Suprapubic skin (tissue), 4 donors: ENCODE measurements around the gene PARP14. TPM values are rescaled to one million over a fixed set of nuclear protein-coding genes. Genes with fewer than 3 reads are reported as not detected.
A peak's percentile ranks its signal among the peaks of the same experiment; 100 is the strongest.

ENCODE experiments used
- DNase-seq, 2 donors: peaks; one replicate each; pipeline ENCODE4 v3.0.0-alpha.2; 2019; ENCODE audit warnings: low spot score in 2 of 2
- H3K27ac ChIP-seq: fragments of 200-600 bp; sonication (generic); one replicate; pipeline ENCODE4 v1.5.1; 2019
- H3K27me3 ChIP-seq: fragments of 200-600 bp; sonication (generic); one replicate; pipeline ENCODE4 v1.5.1; 2019
- H3K36me3 ChIP-seq: fragments of 200-600 bp; sonication (generic); one replicate; pipeline ENCODE4 v1.5.1; 2019
- H3K4me1 ChIP-seq: fragments of 200-600 bp; sonication (generic); one replicate; pipeline ENCODE4 v1.5.1; 2019
- H3K4me3 ChIP-seq: fragments of 200-600 bp; sonication (generic); one replicate; pipeline ENCODE4 v1.5.1; 2019; ENCODE audit warnings: mild to moderate bottlenecking
- H3K9me3 ChIP-seq: fragments of 200-600 bp; sonication (generic); one replicate; pipeline ENCODE4 v1.5.1; 2019
- EP300 ChIP-seq: sonication (generic); formaldehyde crosslinking; IDR thresholded peaks from one replicate; pipeline ENCODE4 v1.6.1; 2017; ENCODE audit warnings: antibody characterized with exemption
- POLR2A ChIP-seq, 2 donors: fragments of 450-650 bp; IDR thresholded peaks; one replicate each; pipeline ENCODE4 v1.6.1; 2017; ENCODE audit warnings: antibody characterized with exemption in 2 of 2, mild to moderate bottlenecking in 2 of 2, moderate library complexity in 2 of 2
- POLR2AphosphoS5 ChIP-seq, 3 donors: sonication (generic); formaldehyde crosslinking; IDR thresholded peaks; one replicate each; pipeline ENCODE4 v1.6.1; 2017; ENCODE audit warnings: antibody characterized with exemption in 3 of 3
- WGBS: methylation state at CpG from one replicate; pipeline ENCODE4 v1.1.5; 2018; 5-methylcytosine and 5-hydroxymethylcytosine counted together
- total RNA-seq, 4 donors: library from RNA; depleted of rRNA; stranded (reverse); fragments of >200 nt; gene quantifications; one replicate each; pipeline ENCODE4 v1.1.0, GENCODE V29; 2016
- TF ChIP-seq, protein P1 (sequence below), 2 donors: fragments of 200-600 bp in 1 of 2; fragments of 450-650 bp in 1 of 2; sonication (generic) in 1 of 2; IDR thresholded peaks; one replicate each; pipeline ENCODE4 v1.5.1; 2016 to 2019; ENCODE audit warnings: antibody characterized with exemption in 2 of 2, mild to moderate bottlenecking in 1 of 2, moderate library complexity in 1 of 2

The PARP14 gene, protein sequence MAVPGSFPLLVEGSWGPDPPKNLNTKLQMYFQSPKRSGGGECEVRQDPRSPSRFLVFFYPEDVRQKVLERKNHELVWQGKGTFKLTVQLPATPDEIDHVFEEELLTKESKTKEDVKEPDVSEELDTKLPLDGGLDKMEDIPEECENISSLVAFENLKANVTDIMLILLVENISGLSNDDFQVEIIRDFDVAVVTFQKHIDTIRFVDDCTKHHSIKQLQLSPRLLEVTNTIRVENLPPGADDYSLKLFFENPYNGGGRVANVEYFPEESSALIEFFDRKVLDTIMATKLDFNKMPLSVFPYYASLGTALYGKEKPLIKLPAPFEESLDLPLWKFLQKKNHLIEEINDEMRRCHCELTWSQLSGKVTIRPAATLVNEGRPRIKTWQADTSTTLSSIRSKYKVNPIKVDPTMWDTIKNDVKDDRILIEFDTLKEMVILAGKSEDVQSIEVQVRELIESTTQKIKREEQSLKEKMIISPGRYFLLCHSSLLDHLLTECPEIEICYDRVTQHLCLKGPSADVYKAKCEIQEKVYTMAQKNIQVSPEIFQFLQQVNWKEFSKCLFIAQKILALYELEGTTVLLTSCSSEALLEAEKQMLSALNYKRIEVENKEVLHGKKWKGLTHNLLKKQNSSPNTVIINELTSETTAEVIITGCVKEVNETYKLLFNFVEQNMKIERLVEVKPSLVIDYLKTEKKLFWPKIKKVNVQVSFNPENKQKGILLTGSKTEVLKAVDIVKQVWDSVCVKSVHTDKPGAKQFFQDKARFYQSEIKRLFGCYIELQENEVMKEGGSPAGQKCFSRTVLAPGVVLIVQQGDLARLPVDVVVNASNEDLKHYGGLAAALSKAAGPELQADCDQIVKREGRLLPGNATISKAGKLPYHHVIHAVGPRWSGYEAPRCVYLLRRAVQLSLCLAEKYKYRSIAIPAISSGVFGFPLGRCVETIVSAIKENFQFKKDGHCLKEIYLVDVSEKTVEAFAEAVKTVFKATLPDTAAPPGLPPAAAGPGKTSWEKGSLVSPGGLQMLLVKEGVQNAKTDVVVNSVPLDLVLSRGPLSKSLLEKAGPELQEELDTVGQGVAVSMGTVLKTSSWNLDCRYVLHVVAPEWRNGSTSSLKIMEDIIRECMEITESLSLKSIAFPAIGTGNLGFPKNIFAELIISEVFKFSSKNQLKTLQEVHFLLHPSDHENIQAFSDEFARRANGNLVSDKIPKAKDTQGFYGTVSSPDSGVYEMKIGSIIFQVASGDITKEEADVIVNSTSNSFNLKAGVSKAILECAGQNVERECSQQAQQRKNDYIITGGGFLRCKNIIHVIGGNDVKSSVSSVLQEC (N-terminal part only)
- total RNA-seq, result 10 to 100 TPM in 2 of 4 donors, 1 to 10 TPM in 2; 5.2 to 34.9 (median 14.5) TPM

DNA sequence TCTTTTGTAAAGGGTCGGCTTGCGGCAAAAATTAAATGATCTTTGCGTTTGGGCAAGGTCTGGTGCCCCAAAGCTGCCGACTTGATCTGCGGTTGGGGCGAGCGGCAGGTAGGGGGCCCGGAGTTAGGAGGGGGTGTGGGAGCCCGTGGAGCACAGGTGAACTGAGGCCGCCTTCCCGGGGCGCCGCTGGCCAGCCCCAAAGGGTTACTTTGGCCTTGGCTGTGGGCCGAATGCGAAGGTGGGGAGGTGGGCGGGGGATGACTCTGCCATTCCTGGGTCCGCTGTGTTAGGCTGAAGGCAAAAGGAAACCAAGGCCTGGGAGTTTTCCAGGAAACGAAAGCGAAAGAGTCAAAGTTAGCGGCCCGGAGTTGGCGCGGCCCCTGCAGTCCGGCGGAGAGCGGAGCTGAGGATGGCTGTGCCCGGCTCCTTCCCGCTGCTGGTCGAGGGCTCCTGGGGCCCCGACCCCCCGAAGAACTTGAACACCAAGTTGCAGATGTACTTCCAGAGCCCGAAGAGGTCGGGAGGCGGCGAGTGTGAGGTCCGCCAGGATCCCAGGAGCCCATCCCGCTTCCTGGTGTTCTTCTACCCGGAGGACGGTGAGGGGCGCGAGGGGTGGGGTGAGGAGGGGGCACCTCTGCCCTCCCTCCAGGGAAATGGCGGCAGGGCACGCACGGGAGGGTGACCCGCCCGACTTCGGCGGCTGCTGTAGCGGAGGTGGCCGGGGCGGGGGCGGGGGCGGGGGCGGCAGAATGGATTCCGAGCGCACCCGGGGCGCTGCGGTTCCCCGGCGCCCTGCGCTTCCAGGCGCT lies at the start of gene PARP14:
Gene PARP14 (plus strand): TSS at position 365 of the 809 bp plus-strand sequence. CDS start 45 bp downstream, at position 410.
- peak within 1 kb of the TSS; percentile 78 for H3K4me3 ChIP-seq
- H3K4me1 ChIP-seq, result peaks cover 31% of the 10 kb centered on the region
- peak; percentile 77 to 84 for DNase-seq
- 1% methylated on average over 32 of the region's 63 CpGs for WGBS
- no peaks in the 10 kb centered on the region for H3K9me3 ChIP-seq
- H3K27me3 ChIP-seq, result no peaks in the 10 kb centered on the region
- peaks cover 7% of the 10 kb centered on the region for H3K36me3 ChIP-seq
- H3K27ac ChIP-seq, result peak within 1 kb of the TSS; percentile 93
- TF ChIP-seq POLR2AphosphoS5 (IDR thresholded peaks at IDR 0.05) (peak in 1 of 3 donors; percentile 17), POLR2A (IDR thresholded peaks at IDR 0.05) (peak in 1 of 2 donors; percentile 29), EP300 (no peak)
- TF ChIP-seq, protein P1, sequence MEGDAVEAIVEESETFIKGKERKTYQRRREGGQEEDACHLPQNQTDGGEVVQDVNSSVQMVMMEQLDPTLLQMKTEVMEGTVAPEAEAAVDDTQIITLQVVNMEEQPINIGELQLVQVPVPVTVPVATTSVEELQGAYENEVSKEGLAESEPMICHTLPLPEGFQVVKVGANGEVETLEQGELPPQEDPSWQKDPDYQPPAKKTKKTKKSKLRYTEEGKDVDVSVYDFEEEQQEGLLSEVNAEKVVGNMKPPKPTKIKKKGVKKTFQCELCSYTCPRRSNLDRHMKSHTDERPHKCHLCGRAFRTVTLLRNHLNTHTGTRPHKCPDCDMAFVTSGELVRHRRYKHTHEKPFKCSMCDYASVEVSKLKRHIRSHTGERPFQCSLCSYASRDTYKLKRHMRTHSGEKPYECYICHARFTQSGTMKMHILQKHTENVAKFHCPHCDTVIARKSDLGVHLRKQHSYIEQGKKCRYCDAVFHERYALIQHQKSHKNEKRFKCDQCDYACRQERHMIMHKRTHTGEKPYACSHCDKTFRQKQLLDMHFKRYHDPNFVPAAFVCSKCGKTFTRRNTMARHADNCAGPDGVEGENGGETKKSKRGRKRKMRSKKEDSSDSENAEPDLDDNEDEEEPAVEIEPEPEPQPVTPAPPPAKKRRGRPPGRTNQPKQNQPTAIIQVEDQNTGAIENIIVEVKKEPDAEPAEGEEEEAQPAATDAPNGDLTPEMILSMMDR (IDR thresholded peaks at IDR 0.05), result no peak

DNA sequence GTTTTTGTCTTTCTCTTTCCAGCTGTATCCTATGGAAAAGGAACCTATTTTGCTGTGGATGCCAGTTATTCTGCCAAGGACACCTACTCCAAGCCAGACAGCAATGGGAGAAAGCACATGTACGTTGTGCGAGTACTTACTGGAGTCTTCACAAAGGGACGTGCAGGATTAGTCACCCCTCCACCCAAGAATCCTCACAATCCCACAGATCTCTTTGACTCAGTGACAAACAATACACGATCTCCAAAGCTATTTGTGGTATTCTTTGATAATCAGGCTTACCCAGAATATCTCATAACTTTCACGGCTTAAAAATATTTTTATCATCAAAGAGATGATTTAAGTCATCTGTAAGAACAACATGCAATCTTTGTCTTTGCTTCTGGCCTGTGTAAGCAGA lies 44.9 kb upstream of the PARP14 start:
- H3K27me3 ChIP-seq, result no peaks in the 10 kb centered on the region
- H3K27ac ChIP-seq, result no peak overlapping the region
- no peak overlapping the region for H3K4me3 ChIP-seq
- no peaks in the 10 kb centered on the region for H3K36me3 ChIP-seq
- no peak for TF ChIP-seq POLR2AphosphoS5 (IDR thresholded peaks at IDR 0.05)
- TF ChIP-seq POLR2A (IDR thresholded peaks at IDR 0.05), result no peak
- TF ChIP-seq, protein P1 (IDR thresholded peaks at IDR 0.05), result no peak
- TF ChIP-seq EP300, result no peak
- no peaks in the 10 kb centered on the region for H3K9me3 ChIP-seq
- DNase-seq, result no peak
- H3K4me1 ChIP-seq, result no peaks in the 10 kb centered on the region
- 47% methylated on average over 5 of the region's 5 CpGs for WGBS

DNA sequence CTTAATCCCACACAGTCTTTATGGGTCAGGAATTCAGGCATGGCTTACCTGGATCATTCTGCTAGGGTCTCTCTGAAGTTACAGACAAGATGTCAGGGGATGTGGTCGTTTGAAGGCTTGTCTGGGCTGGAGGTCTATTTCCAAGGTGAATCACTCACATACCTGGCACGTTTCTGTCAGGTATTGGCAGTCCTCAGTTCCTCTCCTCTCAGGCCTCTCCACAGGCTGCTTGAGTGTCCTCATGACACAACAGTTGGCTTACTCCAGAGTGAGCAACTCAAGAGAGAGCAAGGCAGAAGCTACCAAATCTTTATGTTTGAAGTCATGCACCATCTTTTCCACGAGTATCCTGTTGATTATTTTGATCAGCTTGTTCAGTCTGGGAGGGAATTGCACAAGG lies 43.9 kb upstream of the PARP14 start:
- H3K9me3 ChIP-seq, result no peaks in the 10 kb centered on the region
- no peaks in the 10 kb centered on the region for H3K4me1 ChIP-seq
- no peak for DNase-seq
- 47% methylated on average over 3 of the region's 3 CpGs for WGBS
- TF ChIP-seq, protein P1 (IDR thresholded peaks at IDR 0.05), result no peak
- TF ChIP-seq POLR2AphosphoS5 (IDR thresholded peaks at IDR 0.05) (no peak), POLR2A (IDR thresholded peaks at IDR 0.05) (no peak), EP300 (no peak)
- H3K27ac ChIP-seq, result no peak overlapping the region
- H3K27me3 ChIP-seq, result no peaks in the 10 kb centered on the region
- H3K36me3 ChIP-seq, result no peaks in the 10 kb centered on the region
- no peak overlapping the region for H3K4me3 ChIP-seq

GRCh38 chr3:122640437-122640999 lies 40.1 kb upstream of the PARP14 start:
- TF ChIP-seq POLR2A (IDR thresholded peaks at IDR 0.05), result no peak
- no peak for TF ChIP-seq POLR2AphosphoS5 (IDR thresholded peaks at IDR 0.05)
- TF ChIP-seq EP300, result no peak
- TF ChIP-seq, protein P1 (IDR thresholded peaks at IDR 0.05), result no peak
- H3K36me3 ChIP-seq, result no peaks in the 10 kb centered on the region
- no peak overlapping the region for H3K27ac ChIP-seq
- H3K4me1 ChIP-seq, result no peaks in the 10 kb centered on the region
- no peak for DNase-seq
- H3K9me3 ChIP-seq, result no peaks in the 10 kb centered on the region
- H3K4me3 ChIP-seq, result no peak overlapping the region
- no peaks in the 10 kb centered on the region for H3K27me3 ChIP-seq
